Calu3 (cell line): ENCODE results near the gene GPR157. TPM values are rescaled to one million over a fixed set of nuclear protein-coding genes. Genes with fewer than 3 reads are reported as not detected.

Experiments used
- BruUV-seq: library from RNA; stranded (reverse); fragments of 400-500 nt; replicated peaks from 2 replicates; lab custom pipeline; 2021; lab: Mats Ljungman, UMichigan
- CTCF ChIA-PET: fragments of 300-600 bp; sonication (Branson Sonifier 250); formaldehyde crosslinking; loops from one replicate; lab custom pipeline; 2022; ENCODE audit warnings: antibody characterized with exemption; lab: Charles Lee
- DNase-seq: peaks from one replicate; pipeline ENCODE4 v3.0.0; 2022
- H3K27ac Mint-ChIP-seq: one replicate; pipeline ENCODE4 v1.8.0; 2022; ENCODE audit warnings: mixed read lengths; ENCODE audit not compliant: unreplicated experiment
- H3K27me3 Mint-ChIP-seq: one replicate; pipeline ENCODE4 v1.8.0; 2022; ENCODE audit warnings: mixed read lengths; ENCODE audit not compliant: unreplicated experiment
- H3K36me3 Mint-ChIP-seq: one replicate; pipeline ENCODE4 v1.8.0; 2022; ENCODE audit warnings: mild to moderate bottlenecking, moderate library complexity, mixed read lengths; ENCODE audit not compliant: insufficient read depth, unreplicated experiment
- H3K4me1 Mint-ChIP-seq: one replicate; pipeline ENCODE4 v1.8.0; 2022; ENCODE audit warnings: mild to moderate bottlenecking, low read depth, mixed read lengths; ENCODE audit not compliant: unreplicated experiment
- H3K4me3 Mint-ChIP-seq: one replicate; pipeline ENCODE4 v1.8.0; 2022; ENCODE audit warnings: mild to moderate bottlenecking, low read depth, moderate library complexity, mixed read lengths; ENCODE audit not compliant: unreplicated experiment
- H3K9me3 Mint-ChIP-seq: one replicate; pipeline ENCODE4 v1.8.0; 2022; ENCODE audit warnings: low read depth, mixed read lengths; ENCODE audit not compliant: unreplicated experiment
- CTCF ChIP-seq: fragments of 200-600 bp; IDR thresholded peaks from one replicate; pipeline ENCODE4 v1.8.0; 2022; ENCODE audit warnings: antibody characterized with exemption; ENCODE audit not compliant: unreplicated experiment
- intact Hi-C: fragments of 100-400 bp; cut with micrococcal nuclease; formaldehyde crosslinking; loops from one replicate; pipeline ENCODE4 v1.10.0; 2022; ENCODE audit not compliant: unreplicated experiment
- total RNA-seq: library from RNA; stranded (reverse); gene quantifications from 2 replicates; pipeline ENCODE4 v1.2.3, GENCODE V29; 2022

Gene GPR157
- total RNA-seq, 1 experiment from 2014 or later = 5.4 TPM

- H3K9me3 Mint-ChIP-seq = no peaks in the 10 kb centered on the region
- intact Hi-C loops = loop anchor here (10.0 kb wide), 1 partner anchor 375 kb away; no protein-coding TSS in a partner anchor
- no peak for DNase-seq
- H3K27ac Mint-ChIP-seq = no peak overlapping the region
- no peak for TF ChIP-seq CTCF
- no peak overlapping the region for H3K4me3 Mint-ChIP-seq
- no peaks in the 10 kb centered on the region for H3K36me3 Mint-ChIP-seq
- no peaks in the 10 kb centered on the region for H3K27me3 Mint-ChIP-seq
- BruUV-seq = no TSS peak
- H3K4me1 Mint-ChIP-seq = peaks cover 3% of the 10 kb centered on the region
- CTCF ChIA-PET = no interaction called here
These were observed 9.2 kb downstream of the GPR157 start for GRCh38 chr1:9119745-9120144.

GRCh38 chr1:9118186-9118585, 10.7 kb downstream of the GPR157 start:
- CTCF ChIA-PET = interaction anchor here (0.6 to 0.7 kb wide), 2 partner anchors 345 to 527 kb away, joined by 3 read pairs; no protein-coding TSS in a partner anchor
- Mint-ChIP-seq H3K4me1 (no peaks in the 10 kb centered on the region), H3K27me3 (no peaks in the 10 kb centered on the region), H3K9me3 (no peaks in the 10 kb centered on the region), H3K27ac (no peak overlapping the region), H3K4me3 (no peak overlapping the region), H3K36me3 (no peaks in the 10 kb centered on the region)
- BruUV-seq = no TSS peak
- intact Hi-C loops = loop anchor here (10.0 kb wide), 1 partner anchor 377 kb away; no protein-coding TSS in a partner anchor
- DNase-seq = no peak
- TF ChIP-seq CTCF = no peak

- CTCF ChIA-PET = no interaction called here
- intact Hi-C loops = loop anchor here (10.0 kb wide), 1 partner anchor 379 kb away; no protein-coding TSS in a partner anchor
- Mint-ChIP-seq H3K36me3 (peaks cover 7% of the 10 kb centered on the region), H3K4me3 (no peak overlapping the region), H3K27ac (no peak overlapping the region), H3K9me3 (no peaks in the 10 kb centered on the region), H3K4me1 (no peaks in the 10 kb centered on the region), H3K27me3 (no peaks in the 10 kb centered on the region)
- BruUV-seq = no TSS peak
- no peak for DNase-seq
- TF ChIP-seq CTCF = no peak
These were observed 13.3 kb downstream of the GPR157 start for GRCh38 chr1:9115351-9116205.

- Mint-ChIP-seq H3K4me1 (no peaks in the 10 kb centered on the region), H3K9me3 (no peaks in the 10 kb centered on the region), H3K27me3 (no peaks in the 10 kb centered on the region), H3K4me3 (no peak overlapping the region), H3K27ac (no peak overlapping the region), H3K36me3 (peaks cover 13% of the 10 kb centered on the region)
- intact Hi-C loops = loop anchor here (10.0 kb wide), 1 partner anchor 382 kb away; no protein-coding TSS in a partner anchor
- no TSS peak for BruUV-seq
- DNase-seq = no peak
- no peak for TF ChIP-seq CTCF
- CTCF ChIA-PET = no interaction called here
These were observed 15.7 kb downstream of the GPR157 start for GRCh38 chr1:9112961-9113880.
